Measurements from ENCODE around the gene SCRT2.
A peak's percentile ranks its signal among the peaks of the same experiment; 100 is the strongest.
"Not testable (repeated sequence)": the region's sequence is repeated elsewhere in the genome, so short reads cannot be mapped to it uniquely, and the experiment has no call there.

Gene SCRT2

DNA sequence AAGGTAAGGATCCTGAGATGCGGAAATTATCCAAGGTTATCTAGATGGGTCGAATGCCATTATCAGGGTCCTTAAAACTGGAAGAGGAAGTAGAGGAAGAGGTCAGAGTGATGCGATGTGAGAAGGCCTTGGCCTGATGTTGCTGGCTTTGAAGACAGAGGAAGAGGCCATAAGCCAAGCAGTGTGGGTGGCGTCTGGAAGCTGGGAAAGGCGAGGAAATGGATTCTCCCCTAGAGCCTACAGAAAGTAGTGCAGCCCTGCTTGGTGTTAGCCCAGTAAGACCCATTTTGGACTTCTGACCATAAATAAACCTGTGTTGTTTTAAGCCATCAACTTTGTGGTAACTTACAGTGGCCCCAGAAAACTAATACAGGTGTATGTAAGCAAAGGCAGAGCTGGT is 24.6 kb downstream of the SCRT2 start:
- no peak for DNase-seq

DNA sequence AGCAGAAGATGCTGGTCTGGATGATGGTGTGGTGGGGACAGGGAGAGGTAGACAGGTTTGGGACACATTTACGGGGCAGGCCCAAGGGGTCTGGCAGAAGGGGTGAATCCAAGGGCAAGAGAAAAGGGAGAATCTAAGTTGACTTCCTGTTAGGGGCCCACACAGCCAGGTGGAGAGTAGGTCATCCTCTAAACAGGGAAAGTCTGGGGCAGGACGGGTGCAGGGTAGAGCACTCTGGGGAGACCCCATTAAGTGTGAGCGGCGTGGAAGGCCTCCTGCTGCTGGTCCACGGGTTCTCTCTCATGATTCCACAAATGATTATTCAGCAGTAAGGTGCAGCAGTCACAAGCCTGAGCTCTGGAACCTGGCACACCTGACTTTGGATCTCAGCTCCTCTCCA is 25.3 kb downstream of the SCRT2 start:
- DNase-seq: no peak

DNA sequence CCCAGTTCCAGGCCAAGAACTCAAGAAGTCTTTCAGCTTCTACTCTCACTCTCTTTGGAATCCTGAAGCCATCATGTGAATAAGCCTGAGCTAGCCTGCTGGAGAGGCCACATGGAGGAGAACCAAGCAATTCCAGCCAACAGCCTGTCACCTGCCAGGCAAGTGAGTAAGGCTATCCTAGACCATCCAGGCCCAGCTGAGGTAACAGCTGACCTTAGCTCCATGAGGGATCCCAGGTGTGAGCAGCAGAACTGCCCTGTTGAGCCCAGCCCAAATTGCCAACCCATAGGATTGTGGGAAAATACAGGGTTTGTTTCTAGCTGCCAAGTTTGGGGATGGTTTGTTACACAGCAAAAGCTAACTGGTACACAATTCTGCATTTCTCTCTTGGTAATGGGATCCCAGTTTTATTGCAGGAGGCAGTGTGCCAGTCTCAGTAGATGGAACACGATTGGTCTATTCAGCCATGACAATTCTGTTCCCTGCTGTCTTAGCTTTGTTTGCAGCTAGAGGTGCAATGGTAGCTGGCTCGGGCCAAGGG is 28.1 kb downstream of the SCRT2 start:
- no peak for DNase-seq

DNA sequence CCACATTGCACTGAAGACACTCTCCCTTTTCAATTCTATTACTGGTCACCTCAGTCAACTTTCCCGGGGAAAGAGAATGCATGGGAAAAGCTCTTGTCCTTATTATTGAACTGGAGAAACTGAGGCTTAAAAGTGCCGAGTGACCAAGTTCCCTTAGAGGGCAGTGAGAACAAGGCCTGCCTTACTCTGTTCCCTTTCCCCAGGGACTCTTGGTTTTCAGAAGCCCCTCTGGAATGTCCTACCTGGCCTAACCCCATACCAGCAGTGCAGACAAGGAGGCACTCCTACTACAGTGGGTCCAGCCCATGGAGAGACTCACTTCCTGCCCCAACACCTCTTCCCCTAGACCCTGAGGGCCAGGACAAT is 28.8 kb downstream of the SCRT2 start:
- DNase-seq: no peak

DNA sequence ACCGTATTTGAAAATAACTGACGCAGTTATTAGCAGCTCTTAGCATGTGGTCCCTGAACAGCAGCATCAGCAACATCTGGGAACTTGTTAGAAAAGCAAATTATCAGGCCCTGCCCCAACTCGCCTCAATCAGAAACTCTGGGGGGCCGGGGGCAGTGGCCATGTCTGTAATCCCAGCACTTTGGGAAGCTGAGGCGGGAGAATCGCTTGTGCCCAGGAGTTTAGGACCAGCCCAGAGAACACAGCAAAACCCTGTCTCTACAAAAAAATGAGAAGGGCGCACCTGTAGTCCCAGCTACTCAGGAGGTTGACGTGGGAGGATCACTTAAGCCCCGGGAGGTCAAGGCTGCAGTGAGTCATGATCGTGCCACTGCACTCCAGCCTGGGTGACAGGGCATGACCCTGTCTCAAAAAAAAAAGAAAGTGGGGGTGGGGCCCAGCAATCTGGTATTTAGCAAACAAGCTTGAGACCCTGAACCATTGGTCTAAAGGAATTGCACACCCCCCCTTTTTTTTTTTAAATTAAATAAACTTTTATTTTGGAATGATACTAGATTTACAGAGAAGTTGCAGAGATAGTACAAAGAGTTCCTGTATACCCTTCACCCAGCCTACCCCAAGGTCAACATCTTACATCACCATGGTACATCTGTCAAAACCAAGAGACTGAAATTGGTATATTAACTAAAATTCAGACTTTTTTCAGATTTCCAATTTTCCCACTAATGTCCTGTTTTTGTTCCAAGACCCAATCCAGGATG is 29.3 kb downstream of the SCRT2 start:
- DNase-seq: no peak

DNA sequence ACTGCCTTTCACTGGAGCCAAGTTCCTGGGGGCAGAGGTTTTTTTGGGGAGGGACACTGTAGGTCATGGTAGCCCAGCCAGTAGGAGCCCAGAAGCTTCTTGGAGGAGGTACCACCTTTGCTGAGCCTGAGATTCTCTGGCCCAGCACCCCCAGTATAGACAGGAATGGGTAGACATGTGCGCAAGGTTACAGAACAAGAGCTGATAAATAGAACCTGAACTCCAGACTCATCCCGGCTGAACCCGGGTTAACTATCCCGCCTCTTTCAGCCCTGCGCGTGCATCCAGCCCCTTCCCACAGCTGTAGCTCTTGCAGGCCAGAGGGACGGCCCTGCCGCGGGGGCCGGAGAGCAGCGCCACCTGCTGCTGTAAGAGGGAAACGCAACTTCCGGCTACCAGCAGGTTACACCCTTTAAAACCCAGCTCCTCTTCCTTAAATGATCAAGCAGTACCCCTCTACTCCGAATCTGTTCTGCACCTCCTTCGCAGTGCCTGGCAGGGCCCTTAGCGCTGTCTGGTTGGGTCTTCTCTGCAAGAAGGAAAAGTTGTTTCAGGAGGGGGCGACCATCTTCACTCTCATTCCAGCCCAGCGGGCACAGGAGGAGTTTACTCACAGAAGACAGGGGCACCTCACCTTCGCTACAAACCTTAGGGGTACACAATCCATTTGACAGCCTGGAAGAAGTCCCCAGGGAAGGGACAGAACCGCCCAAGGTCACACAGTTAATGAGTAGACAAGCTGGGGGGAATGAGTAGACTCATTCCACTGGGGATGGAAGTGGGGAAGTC is 30.1 kb downstream of the SCRT2 start:
- peak; percentile 57 for DNase-seq

DNA sequence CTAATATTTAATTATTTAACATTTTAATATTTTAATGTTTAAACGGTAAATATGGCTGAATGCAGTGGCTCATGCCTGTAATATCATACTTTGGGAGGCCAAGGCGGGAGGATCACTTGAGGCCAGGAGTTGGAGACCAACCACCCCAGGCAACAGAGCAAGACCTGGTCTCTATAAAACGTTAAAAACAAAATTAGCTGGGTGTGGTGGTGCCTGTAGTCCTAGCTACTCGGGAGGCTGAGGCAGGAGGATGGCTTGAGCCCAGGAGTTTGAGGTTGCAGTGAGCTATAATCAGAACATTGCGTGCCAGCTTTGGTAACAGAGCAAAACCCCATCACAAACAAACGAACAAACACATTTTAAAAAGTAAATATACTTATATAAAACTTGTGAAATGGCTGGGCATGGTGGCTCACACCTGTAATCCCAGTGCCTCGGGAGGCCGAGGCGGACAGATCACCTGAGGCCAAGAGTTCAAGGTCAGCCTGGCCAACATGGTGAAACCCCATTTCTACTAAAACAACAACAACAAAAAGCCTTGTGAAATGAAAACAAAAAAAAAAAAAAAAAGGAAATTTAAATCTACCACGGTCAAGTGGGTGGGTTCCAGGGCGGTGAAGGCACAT is 30.8 kb downstream of the SCRT2 start:
- no peak for DNase-seq

DNA sequence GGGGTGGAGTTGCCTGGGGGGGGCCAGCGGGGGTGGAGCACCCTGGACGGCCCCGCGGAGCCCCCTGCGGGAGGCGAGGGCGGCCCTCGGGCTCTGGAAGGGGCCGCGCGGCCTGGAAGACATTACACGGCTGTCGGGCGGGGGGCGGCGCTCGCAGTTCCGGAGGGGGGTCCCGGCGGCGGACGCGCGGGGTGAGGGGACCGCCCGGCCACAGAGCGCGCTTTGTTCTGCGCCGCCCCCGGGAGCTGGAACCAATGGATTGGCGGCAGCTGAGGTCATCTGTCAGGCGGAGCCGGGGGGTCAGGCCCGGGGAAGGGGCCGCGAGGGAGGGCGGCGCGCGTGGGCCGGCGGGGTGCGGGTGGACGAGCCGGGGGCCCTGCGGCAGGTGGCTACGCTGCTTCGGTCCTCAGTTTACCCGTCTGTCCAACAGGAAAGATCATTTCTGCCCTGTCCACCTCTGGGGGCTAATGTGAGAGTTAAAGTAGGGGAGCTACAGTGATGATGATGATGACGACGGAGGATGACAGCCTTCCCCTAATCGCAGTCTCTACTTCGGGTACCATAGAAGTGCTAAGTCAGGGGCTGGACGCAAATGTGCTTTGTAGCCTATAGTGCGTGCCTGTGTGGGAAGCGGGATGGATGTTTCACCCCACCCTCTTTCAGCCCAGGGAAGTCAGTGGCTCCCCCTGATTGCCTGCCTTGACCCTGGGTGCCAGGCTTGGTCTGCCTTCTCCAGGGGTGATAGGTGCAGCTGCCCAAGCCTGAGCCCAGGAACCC is 33.0 kb downstream of the SCRT2 start:
- DNase-seq: no peak

DNA sequence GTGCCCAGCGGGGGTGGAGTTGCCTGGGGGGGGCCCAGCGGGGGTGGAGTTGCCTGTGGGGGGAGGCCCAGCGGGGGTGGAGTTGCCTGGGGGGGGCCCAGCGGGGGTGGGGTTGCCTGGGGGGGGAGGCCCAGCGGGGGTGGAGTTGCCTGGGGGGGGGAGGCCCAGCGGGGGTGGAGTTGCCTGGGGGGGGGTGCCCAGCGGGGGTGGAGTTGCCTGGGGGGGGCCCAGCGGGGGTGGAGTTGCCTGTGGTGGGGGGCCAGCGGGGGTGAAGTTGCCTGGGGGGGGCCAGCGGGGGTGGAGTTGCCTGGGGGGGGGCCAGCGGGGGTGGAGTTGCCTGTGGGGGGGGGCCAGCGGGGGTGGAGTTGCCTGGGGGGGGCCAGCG is 33.6 kb downstream of the SCRT2 start:
- DNase-seq: not testable (repeated sequence)

DNA sequence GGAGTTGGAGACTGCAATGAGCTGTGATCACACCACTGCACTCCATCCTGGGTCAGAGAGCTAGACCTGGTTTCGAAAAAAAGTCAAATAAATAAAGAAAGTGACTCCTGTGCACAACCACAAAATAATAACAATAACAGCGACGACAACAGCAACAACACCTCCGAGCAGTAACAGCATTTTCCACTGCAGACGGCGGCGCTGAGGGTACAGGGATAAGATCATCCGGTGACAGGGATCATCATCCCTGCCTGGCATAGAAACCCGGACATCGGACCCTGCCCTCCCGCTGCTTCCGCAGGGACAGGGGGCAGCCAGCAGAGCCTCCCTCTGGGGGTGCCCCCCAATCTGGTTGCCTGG is 34.1 kb downstream of the SCRT2 start:
- DNase-seq: no peak

DNA sequence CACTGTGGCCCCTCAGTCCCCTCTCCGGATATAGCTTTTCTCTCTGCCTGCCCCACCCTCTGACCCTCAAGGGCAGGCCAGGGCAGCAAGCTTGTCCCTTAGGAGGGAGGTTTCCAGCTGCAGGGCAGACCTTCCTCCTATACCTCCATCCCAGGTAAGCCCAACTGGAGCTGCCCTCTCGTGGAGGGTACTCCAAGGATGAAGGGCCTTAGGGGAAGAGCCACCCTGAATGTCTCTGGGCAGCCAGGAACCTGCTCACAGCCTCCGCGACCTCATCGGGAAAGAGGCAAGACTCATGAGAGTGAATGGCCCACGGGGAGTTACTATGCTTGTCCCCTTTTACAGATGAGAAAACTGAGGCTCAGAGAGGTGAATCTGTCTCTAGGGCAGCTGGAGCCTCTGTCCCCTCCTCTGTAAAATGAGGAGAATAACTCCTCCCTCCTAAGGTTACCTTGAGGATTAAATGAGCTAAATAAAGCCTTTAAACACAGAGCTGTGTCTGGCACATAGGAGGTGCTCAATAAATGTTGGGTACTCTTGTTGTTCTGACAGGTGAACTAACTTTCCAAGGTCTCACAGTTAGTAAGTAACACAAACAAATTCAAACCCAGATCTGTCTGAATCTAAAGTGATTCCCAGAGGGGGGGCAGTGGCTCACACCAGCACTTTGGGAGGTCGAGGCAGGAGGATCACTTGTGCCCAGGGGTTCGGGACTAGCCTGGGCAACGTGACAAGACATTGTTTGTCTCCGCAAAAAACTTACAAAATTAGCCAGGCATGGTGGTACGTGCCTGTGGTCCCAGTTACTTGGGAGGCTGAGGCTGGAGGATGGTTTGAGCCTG is 34.7 kb downstream of the SCRT2 start:
- DNase-seq: no peak

DNA sequence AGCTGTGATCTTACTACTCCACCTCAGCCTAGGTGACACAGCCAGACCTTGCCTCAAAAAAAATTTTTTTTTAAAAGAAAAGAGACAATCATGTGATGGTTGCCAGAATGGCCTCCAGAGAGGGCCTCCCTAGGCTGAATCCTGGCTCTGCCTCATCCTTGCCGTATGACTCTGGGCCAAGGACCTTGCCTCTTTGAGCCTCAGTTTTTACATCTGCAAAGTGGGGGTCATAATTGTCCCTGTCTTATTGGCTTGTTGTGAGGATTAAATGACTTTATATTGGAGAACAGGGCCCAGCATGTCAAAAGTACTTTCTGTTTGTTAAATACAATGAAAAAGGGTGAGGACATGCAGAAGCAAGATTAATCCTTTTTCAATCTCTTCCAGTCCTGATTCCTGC is 37.0 kb downstream of the SCRT2 start:
- no peak for DNase-seq

DNA sequence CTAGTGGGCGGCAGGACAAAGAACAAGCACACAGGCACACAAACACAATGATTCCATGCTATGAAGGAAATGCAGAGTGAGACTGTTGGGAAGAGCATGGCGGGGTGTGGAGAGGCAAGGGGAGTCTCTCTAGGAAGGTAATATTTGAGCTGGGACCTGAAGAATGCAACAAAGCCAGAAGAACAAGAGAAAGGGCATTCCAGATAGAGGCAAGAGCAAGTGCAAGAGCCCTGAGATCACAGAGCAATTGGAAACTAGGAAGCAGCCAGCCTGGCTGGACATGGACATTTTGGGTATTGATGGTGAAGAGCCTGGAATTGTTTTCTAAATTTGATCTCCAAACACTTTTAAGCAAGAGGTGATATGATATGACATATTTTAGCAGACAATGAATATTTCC is 38.0 kb downstream of the SCRT2 start:
- no peak for DNase-seq

DNA sequence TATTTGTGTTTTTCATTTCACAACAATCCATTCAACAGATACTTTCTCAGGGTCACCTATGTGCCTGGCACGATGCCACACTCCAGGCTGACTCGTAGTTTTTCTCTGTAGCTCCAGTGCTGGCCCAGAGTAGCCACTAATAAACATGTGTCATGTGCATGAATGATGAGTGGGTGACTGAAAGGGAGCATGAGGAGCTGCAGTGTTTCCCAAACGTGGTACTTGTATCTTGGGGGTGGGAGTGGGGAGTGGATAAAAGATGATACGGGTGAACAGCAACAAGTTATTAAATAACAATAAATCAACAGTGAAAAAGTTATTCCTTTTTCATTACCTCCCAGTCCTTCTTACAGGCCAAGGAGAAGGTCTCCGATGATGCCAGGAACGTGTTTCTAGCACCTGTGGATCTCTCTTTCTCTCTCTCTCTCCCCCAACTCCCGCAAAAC is 39.7 kb downstream of the SCRT2 start:
- DNase-seq: no peak

DNA sequence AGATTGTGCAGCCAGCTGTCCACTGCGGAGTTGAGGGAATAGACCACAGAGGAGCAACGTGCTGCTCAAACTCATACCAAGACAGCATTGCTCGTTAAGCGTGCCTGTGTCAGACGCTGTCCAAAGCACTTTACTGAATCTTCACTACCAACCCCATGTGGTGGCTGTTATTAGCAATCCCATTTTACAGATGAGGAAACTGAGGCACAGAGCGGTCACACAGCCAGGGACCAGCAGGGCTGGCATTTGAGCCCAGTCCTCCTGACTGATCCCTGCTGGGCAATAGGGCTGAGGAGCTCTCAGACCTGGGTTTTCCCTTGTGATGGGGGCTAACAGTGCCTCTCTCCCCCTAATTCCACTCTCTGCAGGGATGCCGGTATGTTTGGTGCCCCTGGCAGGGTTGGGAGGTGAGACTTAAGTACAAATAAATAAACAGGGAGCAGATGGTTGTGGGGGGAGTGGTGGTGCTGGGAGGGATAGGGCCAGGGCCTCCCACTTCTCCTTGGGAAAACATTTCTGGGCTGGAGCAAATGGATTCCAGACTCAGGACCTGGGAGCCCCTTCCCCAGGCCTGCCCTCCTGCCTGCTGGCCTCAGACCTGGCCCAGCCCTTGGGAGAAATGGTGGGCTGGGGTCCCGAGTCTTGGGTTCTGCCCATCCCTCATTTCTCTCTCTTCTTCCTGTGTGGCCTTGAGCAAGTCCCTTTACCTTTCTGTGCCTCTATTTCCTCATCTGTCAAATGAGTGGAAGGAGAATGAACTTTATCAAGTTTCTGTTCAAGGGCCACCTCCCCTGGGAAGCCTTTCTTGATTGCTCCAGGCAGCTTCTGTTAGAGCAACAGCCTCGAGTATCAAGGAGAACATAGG is 40.3 kb downstream of the SCRT2 start:
- no peak for DNase-seq

DNA sequence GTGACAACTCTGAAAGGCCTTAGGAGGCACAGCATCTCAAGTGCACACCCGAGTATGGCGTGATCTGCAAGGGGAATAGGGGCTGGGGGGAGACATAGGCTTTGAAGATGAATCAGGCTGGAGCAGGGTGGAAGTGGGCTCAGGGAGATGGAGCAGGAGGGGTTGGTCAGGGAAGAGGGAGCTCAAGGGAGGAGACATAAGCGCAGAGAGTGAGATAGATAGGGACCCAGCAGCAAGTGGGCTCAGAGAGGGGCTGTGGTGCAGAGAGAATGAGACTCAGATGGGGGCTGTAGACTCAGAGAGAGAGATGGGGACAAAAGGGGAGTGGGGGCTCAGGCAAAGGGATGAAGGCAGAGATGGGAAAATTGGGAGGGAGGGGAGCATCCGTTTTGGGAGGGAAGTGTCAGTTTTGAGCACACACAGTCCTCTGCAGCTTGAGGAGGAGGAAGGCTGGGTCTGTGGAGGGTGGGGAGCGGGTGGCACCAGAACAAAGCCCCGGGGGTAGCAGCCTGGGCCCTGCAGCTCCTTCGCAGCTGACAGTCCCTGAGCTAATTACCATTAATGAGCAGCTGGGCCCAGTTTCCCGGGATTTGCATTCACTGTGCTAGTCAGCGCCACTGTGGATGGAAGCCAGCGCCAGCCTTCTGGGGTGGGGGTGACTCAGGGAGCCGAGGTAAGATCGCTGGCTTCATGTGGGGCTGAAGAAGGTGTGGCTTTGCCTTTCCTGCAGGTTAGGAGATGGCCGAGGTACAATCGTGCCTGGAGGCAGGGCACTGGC is 41.3 kb downstream of the SCRT2 start:
- DNase-seq: no peak

DNA sequence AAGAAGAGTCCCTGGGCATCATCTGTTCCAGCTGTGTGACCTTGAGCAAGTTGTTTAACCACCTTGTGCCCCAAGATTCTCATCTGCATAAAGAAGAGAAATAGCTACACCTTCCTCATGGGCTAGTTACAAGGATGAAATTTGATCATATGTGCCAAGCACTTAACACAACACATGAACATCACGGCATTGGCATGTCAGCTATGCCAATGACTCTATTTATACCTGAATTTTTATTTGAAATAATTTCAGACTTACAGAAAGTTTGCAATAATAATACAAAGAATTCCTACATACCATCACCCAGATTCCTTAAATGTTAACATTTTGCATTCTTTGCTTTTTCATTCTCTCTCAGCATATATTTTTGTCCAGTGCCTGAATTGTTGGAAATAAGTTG is 44.5 kb downstream of the SCRT2 start:
- no peak for DNase-seq

DNA sequence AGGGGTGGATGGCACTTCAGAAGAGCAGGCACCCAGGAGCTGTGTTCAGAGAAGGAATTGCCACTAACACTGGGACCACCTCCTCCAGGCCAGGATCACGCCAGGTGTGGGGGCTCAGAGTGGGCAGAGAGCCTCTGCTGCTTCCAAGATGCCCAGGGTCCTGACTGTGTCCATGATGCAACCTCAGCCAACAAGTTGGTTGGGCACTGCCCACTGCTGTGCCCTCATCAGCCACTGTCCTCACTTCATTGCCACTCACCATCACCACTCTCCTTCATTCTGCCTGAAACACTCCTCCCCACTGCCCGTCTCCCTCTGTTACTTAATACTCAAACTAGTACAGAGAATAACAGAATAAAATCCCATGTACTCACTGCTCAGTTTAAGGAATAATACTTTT is 49.0 kb downstream of the SCRT2 start:
- no peak for DNase-seq

DNA sequence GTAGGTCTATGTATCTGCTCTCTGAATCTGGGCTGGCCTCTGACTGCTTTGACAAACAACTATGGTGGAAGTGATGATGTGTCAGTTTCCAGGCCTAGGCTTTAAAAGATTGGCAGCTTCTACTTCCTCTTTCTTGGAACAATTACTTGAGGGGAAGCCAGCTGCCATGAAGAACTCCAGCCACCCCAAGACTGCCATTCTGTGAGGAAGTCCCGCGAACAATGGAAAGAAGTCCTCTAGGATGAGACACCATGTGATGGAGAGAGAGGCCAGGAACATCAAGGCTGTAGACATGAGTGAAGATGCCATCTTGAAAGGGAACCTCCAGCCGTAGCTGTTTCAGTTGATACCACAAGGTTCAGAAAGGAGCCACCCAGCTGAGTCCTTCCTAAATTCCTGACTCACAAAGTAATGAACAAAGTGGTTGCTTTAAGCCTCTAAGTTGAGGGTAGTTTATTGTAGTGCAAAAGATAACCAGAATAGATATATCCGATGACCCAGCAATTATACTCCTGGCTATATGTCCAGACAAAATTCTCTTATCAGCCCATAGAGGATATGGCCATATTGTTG is 50.2 kb downstream of the SCRT2 start:
- DNase-seq: peak; percentile 32

DNA sequence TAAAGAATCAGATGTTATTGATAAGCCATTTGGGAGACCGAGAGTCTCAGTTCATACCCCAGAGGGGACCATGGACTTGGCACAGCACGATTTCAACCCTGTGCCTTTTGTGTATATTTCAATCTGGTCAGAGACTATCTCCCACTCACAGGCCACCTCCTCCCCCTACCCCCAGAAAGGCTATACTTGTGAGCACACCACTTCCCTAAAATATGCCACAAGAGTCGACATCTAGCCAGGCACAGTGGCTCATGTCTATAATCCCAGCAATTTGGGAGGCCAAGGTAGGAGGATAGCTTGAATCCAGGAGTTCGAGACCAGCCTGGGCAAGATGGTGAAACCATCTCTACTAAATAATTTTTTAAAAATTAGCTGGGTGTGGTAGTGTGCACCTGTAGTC is 51.9 kb downstream of the SCRT2 start:
- DNase-seq: no peak
